Dendritic cell treated with granulocyte-macrophage colony-stimulating factor and Interleukin-4, amounts not matched to agents 40 ng/mL and 50 ng/mL, for 4 days (primary cell): Measurements from ENCODE around the gene SFPQ.
"Not testable (repeated sequence)": the region's sequence is repeated elsewhere in the genome, so short reads cannot be mapped to it uniquely, and the experiment has no call there.

ENCODE experiments used
- H3K27ac Mint-ChIP-seq: one replicate; pipeline ENCODE4 v1.8.0; 2022; ENCODE audit warnings: mild to moderate bottlenecking, mixed read lengths
- H3K27me3 Mint-ChIP-seq: one replicate; pipeline ENCODE4 v1.8.0; 2022; ENCODE audit warnings: mild to moderate bottlenecking, mixed read lengths
- H3K36me3 Mint-ChIP-seq: one replicate; pipeline ENCODE4 v1.8.0; 2022; ENCODE audit warnings: low read depth, mixed read lengths
- H3K4me1 Mint-ChIP-seq: one replicate; pipeline ENCODE4 v1.8.0; 2022; ENCODE audit warnings: low read depth, mixed read lengths
- H3K4me3 Mint-ChIP-seq: one replicate; pipeline ENCODE4 v1.8.0; 2022; ENCODE audit warnings: mild to moderate bottlenecking, moderate library complexity, mixed read lengths
- H3K9me3 Mint-ChIP-seq: one replicate; pipeline ENCODE4 v1.8.0; 2022; ENCODE audit warnings: mixed read lengths
- intact Hi-C: fragments of 100-400 bp; cut with micrococcal nuclease; formaldehyde crosslinking; loops from one replicate; pipeline ENCODE4 v1.15.0; 2022

Gene SFPQ

DNA sequence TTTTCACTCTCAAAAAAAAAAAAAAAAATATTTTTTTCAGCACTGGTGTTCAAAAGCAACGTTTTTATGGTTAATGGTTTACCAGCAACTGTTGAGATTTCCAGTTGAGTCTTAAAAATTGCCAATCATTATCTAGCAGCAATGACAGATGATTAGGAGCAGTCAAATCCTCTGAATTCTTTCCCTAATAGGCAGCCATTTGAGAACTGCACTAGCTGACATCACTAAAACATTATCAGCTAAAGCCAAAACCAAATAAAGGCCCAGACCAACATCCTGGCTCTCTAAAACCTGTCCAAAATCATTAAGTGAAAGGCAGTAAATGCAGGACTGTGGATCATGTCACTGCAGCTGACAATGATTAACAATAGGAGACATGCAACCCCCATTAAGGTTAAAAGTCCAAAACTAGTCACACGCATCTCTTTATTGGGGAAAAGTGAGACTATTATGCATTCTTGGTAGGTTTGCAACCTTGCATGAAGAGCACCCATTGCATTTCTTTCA, 14.0 kb downstream of the SFPQ start:
- no peaks in the 10 kb centered on the region for H3K27me3 Mint-ChIP-seq
- intact Hi-C loops = loop anchor here (10.0 kb wide), 1 partner anchor 164 kb away; no protein-coding TSS in a partner anchor
- H3K4me3 Mint-ChIP-seq = no peak overlapping the region
- no peaks in the 10 kb centered on the region for H3K9me3 Mint-ChIP-seq
- H3K27ac Mint-ChIP-seq = no peak overlapping the region
- peaks cover 13% of the 10 kb centered on the region for H3K4me1 Mint-ChIP-seq
- peaks cover 97% of the 10 kb centered on the region for H3K36me3 Mint-ChIP-seq

- Mint-ChIP-seq H3K9me3 (no peaks in the 10 kb centered on the region), H3K4me1 (peaks cover 7% of the 10 kb centered on the region), H3K4me3 (no peak overlapping the region), H3K27me3 (no peaks in the 10 kb centered on the region), H3K36me3 (peaks cover 91% of the 10 kb centered on the region), H3K27ac (no peak overlapping the region)
- intact Hi-C loops = loop anchor here (10.0 kb wide), 1 partner anchor 163 kb away; no protein-coding TSS in a partner anchor
Observed at GRCh38 chr1:35178295-35178695, 14.7 kb downstream of the SFPQ start.

GRCh38 chr1:35177237-35177786, 15.6 kb downstream of the SFPQ start:
- Mint-ChIP-seq H3K9me3 (no peaks in the 10 kb centered on the region), H3K4me1 (peaks cover 6% of the 10 kb centered on the region), H3K27me3 (no peaks in the 10 kb centered on the region), H3K36me3 (peaks cover 81% of the 10 kb centered on the region), H3K27ac (no peak overlapping the region), H3K4me3 (no peak overlapping the region)
- intact Hi-C loops = loop anchor here (10.0 kb wide), 1 partner anchor 163 kb away; no protein-coding TSS in a partner anchor

DNA sequence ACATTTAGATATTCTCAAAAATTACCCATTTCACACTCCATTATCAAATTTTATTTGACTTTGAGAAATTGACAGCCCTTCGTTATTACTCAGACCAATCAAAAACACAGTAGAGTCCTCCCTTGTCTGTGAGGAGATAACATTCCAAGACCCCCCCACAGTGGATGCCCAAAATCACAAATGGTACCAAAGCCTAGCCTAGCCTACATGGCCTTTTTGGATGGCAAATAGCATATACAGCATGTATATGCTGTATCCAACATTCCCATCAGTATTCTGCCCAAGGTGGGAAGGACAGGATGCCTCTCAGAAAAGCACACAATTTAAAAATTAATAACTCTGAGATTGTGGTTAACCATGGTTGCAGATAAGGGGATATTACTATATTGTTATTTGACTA, 17.3 kb downstream of the SFPQ start:
- Mint-ChIP-seq H3K36me3 (peaks cover 64% of the 10 kb centered on the region), H3K4me3 (no peak overlapping the region), H3K27me3 (no peaks in the 10 kb centered on the region), H3K27ac (no peak overlapping the region), H3K4me1 (no peaks in the 10 kb centered on the region), H3K9me3 (no peaks in the 10 kb centered on the region)
- intact Hi-C loops = loop anchor here (10.0 kb wide), 1 partner anchor 161 kb away; no protein-coding TSS in a partner anchor

- Mint-ChIP-seq H3K9me3 (no peaks in the 10 kb centered on the region), H3K36me3 (peaks cover 59% of the 10 kb centered on the region), H3K4me1 (no peaks in the 10 kb centered on the region), H3K27ac (no peak overlapping the region), H3K27me3 (no peaks in the 10 kb centered on the region), H3K4me3 (no peak overlapping the region)
- intact Hi-C loops = loop anchor here (10.0 kb wide), 1 partner anchor 160 kb away; no protein-coding TSS in a partner anchor
Observed at GRCh38 chr1:35175098-35175576, 17.8 kb downstream of the SFPQ start.

GRCh38 chr1:35173909-35174540, 18.9 kb downstream of the SFPQ start:
- intact Hi-C loops = loop anchor here (10.0 kb wide), 1 partner anchor 159 kb away; no protein-coding TSS in a partner anchor
- no peak overlapping the region for H3K27ac Mint-ChIP-seq
- H3K4me1 Mint-ChIP-seq = no peaks in the 10 kb centered on the region
- no peaks in the 10 kb centered on the region for H3K9me3 Mint-ChIP-seq
- H3K36me3 Mint-ChIP-seq = peaks cover 48% of the 10 kb centered on the region
- H3K4me3 Mint-ChIP-seq = no peak overlapping the region
- no peaks in the 10 kb centered on the region for H3K27me3 Mint-ChIP-seq

- Mint-ChIP-seq H3K4me1 (no peaks in the 10 kb centered on the region), H3K4me3 (no peak overlapping the region), H3K27me3 (no peaks in the 10 kb centered on the region), H3K27ac (no peak overlapping the region), H3K9me3 (no peaks in the 10 kb centered on the region), H3K36me3 (peaks cover 43% of the 10 kb centered on the region)
- intact Hi-C loops = loop anchor here (10.0 kb wide), 1 partner anchor 159 kb away; no protein-coding TSS in a partner anchor
Observed at GRCh38 chr1:35173491-35173890, 19.5 kb downstream of the SFPQ start.

DNA sequence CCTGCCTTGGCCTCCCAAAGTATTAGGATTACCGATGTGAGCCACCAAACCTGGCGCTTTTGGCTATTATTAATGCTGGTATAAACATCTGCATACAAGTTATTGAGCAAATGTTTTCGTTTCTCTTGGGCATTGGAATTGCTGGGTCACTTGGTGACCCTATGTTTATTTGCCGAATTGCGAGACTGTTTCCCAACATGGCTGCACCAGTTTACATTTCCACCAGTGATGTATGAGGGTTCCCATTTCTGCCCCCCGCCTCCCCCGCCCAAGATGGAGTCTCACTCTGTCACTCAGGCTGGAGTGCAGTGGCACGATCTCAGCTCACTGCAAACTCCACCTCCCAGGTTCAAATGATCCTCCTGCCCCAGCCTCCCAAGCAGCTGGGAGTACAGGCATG, 20.9 kb downstream of the SFPQ start:
- H3K4me1 Mint-ChIP-seq = no peaks in the 10 kb centered on the region
- peaks cover 28% of the 10 kb centered on the region for H3K36me3 Mint-ChIP-seq
- H3K27ac Mint-ChIP-seq = no peak overlapping the region
- no peaks in the 10 kb centered on the region for H3K27me3 Mint-ChIP-seq
- H3K4me3 Mint-ChIP-seq = no peak overlapping the region
- H3K9me3 Mint-ChIP-seq = no peaks in the 10 kb centered on the region
- intact Hi-C loops = loop anchor here (10.0 kb wide), 1 partner anchor 157 kb away; no protein-coding TSS in a partner anchor

- H3K4me3 Mint-ChIP-seq = no peak overlapping the region
- peaks cover 24% of the 10 kb centered on the region for H3K36me3 Mint-ChIP-seq
- H3K27me3 Mint-ChIP-seq = no peaks in the 10 kb centered on the region
- intact Hi-C loops = loop anchor here (10.0 kb wide), 1 partner anchor 157 kb away; no protein-coding TSS in a partner anchor
- no peaks in the 10 kb centered on the region for H3K4me1 Mint-ChIP-seq
- H3K27ac Mint-ChIP-seq = no peak overlapping the region
- no peaks in the 10 kb centered on the region for H3K9me3 Mint-ChIP-seq
Observed at GRCh38 chr1:35171579-35171978, 21.4 kb downstream of the SFPQ start.

DNA sequence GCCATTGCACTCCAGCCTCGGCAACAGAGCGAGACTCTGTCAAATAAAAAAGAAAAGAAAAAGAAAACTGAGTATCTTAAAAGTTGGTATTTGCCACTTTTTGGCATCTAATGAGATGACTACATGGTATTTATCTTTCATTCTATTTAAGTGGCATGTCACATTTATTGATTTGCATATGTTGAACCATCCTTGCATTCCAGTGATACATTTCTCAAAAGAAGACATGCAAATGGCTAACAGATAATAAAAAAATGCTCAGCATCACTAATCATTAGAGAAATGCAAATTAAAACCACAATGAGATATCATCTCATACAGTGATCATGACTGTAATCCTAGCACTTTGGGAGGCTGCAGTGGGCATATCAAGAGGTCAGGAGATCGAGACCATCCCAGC, 28.1 kb downstream of the SFPQ start:
- Mint-ChIP-seq H3K36me3 (no peaks in the 10 kb centered on the region), H3K4me1 (peaks cover 10% of the 10 kb centered on the region), H3K27me3 (no peaks in the 10 kb centered on the region), H3K9me3 (peaks cover 4% of the 10 kb centered on the region), H3K4me3 (no peak overlapping the region), H3K27ac (no peak overlapping the region)
- intact Hi-C loops = no loop called here

DNA sequence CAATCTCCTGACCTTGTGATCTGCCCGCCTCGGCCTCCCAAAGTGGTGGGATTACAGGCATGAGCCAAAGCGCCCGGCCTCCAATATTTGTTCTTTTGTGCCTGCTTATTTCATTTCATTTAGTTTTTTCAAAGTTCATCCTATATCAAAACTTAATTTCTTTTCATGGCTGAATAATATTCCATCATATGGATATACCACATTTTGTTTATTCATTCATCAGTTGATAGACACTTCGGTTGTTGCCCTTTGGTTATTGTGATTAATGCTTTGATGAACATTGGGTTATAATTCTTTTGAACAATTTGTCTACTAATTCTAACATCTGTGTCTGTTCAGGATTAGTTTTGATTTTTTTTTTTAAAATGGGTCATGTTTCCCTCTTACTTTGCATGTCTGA, 41.7 kb downstream of the SFPQ start:
- H3K36me3 Mint-ChIP-seq = no peaks in the 10 kb centered on the region
- H3K27ac Mint-ChIP-seq = no peak overlapping the region
- H3K4me1 Mint-ChIP-seq = peaks cover 6% of the 10 kb centered on the region
- no peak overlapping the region for H3K4me3 Mint-ChIP-seq
- intact Hi-C loops = no loop called here
- no peaks in the 10 kb centered on the region for H3K9me3 Mint-ChIP-seq
- H3K27me3 Mint-ChIP-seq = peaks cover 3% of the 10 kb centered on the region

GRCh38 chr1:35145892-35146549, 46.9 kb downstream of the SFPQ start:
- H3K9me3 Mint-ChIP-seq, H3K4me1 Mint-ChIP-seq, H3K27me3 Mint-ChIP-seq, H3K36me3 Mint-ChIP-seq, H3K27ac Mint-ChIP-seq, intact Hi-C loops, H3K4me3 Mint-ChIP-seq: not testable (repeated sequence)

GRCh38 chr1:35143737-35144508, 49.0 kb downstream of the SFPQ start:
- Mint-ChIP-seq H3K4me1 (no peaks in the 10 kb centered on the region), H3K36me3 (no peaks in the 10 kb centered on the region), H3K27me3 (peaks cover 3% of the 10 kb centered on the region), H3K4me3 (no peak overlapping the region), H3K27ac (no peak overlapping the region), H3K9me3 (no peaks in the 10 kb centered on the region)
- intact Hi-C loops = no loop called here
